GF-D8 (cell line): ENCODE results near the gene VEGFA.

Experiments used
- DNase-seq: peaks from one replicate; lab custom pipeline; 2025; lab: John Stamatoyannopoulos, UW

VEGFA gene

GRCh38 chr6:43759136-43759906, 10.7 kb upstream of the VEGFA start:
- DNase-seq, result no peak

DNA sequence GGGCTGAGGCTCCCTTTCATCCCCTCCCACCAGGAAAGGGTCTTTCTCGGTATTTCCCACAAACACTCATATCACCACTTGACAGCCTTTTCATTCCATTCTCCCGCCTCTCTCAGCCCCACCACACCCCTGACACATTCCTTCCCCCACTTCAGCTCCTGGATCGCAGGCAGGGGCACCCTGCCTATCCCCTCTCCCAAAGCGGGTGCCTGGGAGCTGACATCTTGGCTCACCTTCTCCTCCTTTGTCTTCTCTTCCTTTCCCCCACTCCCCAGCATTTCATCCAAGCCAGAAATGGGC, 10.2 kb upstream of the VEGFA start:
- no peak for DNase-seq

GRCh38 chr6:43760210-43761168, 9.5 kb upstream of the VEGFA start:
- no peak for DNase-seq

- no peak for DNase-seq
Measured at GRCh38 chr6:43761666-43762409, 8.2 kb upstream of the VEGFA start.

- no peak for DNase-seq
Measured at GRCh38 chr6:43762410-43762768, 7.6 kb upstream of the VEGFA start.

DNA sequence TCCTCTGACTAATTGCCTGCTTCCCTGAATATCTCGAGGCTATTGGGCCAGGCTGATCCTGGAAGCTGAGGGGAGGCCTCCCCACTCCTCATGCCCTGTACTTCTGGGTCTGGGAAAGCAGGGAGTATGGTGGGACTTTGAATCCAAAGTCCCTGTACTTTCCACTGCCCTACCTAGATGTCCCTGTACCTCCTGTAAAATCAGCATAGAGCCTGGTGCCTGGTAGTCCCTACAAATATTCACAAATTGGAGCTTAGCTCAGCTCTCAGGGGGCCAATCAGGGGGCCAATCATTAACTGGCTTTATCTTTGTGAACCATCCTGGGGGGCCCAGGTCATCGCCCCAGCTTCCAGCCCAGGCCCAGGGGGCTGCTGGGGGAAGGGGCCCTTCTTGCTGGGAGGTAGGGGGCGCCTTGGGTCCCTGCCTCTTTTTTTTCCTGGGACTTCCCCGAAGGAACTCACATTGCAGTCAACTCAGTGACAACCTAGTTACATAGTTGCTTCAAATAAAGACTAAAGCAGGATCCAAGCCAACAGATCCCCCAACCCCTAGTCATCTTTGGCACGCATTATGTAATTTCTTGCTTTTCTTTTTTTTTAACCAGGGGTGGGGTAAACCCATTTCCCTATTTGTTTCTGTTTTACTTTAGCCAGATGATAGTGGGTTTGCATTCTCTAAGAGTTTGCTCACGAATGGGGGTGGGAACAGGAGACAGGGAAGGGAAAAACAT, 6.9 kb upstream of the VEGFA start:
- DNase-seq, result no peak

DNA sequence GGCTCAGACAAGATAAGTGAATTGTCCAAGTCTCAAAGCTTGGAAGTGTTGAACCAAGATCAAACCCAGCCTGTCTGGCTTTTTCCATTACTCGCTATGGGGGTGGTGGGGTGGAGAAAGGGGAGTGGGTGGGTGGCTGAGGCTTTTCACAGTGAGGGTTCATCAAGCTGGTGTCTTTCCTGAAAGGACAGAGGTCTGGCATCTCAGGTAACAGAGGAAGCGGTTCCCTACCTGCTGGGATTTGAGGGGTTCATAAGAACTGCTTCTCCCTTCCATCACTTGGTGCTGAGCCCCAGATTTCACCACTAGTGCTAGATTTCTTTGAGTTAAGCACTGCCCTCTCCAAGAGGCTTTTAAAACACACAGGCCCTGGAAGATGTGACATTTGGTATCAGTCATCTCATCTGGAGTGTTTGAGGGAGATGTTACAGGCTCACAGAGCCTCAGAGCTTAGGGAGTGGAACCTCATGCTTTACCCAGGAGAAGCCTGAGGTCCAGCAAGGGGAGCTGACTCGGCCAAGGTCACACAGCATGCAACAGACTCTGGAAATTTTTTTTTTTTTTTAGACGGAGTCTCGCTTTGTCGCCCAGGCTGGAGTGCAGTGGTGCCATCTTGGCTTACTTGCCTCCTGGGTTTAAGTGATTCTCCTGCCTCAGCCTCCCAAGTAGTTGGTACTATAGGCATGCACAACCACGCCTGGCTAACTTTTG, 6.0 kb upstream of the VEGFA start:
- no peak for DNase-seq

GRCh38 chr6:43764772-43765171, 5.2 kb upstream of the VEGFA start:
- no peak for DNase-seq

GRCh38 chr6:43765776-43766499, 4.1 kb upstream of the VEGFA start:
- DNase-seq, result no peak

GRCh38 chr6:43766500-43766853, 3.5 kb upstream of the VEGFA start:
- no peak for DNase-seq

DNA sequence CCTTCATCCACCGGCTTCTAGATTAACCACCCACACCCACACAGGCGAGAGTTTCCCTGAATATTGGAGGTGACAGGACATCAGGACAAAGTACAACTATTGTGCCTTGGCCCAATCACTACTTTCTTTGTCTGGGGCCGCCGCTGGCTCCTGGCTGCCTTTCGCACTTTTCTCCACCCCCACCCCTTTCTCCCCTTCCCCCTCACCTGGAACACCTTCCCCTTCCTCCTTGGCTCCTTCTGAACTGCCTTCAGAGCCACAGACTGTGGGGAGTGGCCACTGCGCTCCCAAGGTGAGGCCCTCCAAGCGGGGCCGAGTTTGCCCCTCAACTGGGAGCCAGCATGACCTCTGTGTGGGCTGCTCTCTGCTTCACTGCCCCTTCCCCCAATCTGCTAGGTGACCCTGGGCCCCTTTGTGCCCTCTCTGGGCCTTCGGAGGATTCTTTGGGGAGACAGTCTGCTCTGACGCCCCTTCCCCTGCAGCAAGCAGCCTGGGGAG, 3.0 kb upstream of the VEGFA start:
- no peak for DNase-seq

DNA sequence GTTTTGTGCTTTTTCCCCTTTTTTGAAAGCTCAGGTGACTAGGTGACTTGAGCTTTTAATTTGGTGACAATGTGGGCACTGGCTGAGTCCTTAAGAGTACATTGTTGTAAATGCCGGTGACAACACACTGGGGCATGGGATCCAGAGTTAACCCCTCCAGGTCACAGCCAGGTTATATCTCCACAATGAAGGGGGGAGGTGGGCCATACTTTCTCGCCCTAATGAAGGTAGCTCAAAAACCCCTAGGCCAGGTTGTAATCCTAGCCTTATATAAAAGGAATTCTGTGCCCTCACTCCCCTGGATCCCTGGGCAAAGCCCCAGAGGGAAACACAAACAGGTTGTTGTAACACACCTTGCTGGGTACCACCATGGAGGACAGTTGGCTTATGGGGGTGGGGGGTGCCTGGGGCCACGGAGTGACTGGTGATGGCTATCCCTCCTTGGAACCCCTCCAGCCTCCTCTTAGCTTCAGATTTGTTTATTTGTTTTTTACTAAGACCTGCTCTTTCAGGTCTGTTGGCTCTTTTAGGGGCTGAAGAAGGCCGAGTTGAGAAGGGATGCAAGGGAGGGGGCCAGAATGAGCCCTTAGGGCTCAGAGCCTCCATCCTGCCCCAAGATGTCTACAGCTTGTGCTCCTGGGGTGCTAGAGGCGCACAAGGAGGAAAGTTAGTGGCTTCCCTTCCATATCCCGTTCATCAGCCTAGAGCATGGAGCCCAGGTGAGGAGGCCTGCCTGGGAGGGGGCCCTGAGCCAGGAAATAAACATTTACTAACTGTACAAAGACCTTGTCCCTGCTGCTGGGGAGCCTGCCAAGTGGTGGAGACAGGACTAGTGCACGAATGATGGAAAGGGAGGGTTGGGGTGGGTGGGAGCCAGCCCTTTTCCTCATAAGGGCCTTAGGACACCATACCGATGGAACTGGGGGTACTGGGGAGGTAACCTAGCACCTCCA, 2.2 kb upstream of the VEGFA start:
- DNase-seq, result no peak

DNA sequence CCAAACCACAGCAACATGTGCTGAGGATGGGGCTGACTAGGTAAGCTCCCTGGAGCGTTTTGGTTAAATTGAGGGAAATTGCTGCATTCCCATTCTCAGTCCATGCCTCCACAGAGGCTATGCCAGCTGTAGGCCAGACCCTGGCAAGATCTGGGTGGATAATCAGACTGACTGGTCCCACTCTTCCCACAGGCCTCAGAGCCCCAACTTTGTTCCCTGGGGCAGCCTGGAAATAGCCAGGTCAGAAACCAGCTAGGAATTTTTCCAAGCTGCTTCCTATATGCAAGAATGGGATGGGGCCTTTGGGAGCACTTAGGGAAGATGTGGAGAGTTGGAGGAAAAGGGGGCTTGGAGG, 1.5 kb upstream of the VEGFA start:
- no peak for DNase-seq

GRCh38 chr6:43768983-43769525, 957 bp upstream of the VEGFA start:
- no peak for DNase-seq

DNA sequence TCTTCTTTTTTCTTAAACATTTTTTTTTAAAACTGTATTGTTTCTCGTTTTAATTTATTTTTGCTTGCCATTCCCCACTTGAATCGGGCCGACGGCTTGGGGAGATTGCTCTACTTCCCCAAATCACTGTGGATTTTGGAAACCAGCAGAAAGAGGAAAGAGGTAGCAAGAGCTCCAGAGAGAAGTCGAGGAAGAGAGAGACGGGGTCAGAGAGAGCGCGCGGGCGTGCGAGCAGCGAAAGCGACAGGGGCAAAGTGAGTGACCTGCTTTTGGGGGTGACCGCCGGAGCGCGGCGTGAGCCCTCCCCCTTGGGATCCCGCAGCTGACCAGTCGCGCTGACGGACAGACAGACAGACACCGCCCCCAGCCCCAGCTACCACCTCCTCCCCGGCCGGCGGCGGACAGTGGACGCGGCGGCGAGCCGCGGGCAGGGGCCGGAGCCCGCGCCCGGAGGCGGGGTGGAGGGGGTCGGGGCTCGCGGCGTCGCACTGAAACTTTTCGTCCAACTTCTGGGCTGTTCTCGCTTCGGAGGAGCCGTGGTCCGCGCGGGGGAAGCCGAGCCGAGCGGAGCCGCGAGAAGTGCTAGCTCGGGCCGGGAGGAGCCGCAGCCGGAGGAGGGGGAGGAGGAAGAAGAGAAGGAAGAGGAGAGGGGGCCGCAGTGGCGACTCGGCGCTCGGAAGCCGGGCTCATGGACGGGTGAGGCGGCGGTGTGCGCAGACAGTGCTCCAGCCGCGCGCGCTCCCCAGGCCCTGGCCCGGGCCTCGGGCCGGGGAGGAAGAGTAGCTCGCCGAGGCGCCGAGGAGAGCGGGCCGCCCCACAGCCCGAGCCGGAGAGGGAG, 580 bp downstream of the VEGFA start:
- peak; percentile 42 for DNase-seq

DNA sequence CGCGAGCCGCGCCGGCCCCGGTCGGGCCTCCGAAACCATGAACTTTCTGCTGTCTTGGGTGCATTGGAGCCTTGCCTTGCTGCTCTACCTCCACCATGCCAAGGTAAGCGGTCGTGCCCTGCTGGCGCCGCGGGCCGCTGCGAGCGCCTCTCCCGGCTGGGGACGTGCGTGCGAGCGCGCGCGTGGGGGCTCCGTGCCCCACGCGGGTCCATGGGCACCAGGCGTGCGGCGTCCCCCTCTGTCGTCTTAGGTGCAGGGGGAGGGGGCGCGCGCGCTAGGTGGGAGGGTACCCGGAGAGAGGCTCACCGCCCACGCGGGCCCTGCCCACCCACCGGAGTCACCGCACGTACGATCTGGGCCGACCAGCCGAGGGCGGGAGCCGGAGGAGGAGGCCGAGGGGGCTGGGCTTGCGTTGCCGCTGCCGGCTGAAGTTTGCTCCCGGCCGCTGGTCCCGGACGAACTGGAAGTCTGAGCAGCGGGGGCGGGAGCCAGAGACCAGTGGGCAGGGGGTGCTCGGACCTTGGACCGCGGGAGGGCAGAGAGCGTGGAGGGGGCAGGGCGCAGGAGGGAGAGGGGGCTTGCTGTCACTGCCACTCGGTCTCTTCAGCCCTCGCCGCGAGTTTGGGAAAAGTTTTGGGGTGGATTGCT, 1.3 kb downstream of the VEGFA start:
- no peak for DNase-seq

DNA sequence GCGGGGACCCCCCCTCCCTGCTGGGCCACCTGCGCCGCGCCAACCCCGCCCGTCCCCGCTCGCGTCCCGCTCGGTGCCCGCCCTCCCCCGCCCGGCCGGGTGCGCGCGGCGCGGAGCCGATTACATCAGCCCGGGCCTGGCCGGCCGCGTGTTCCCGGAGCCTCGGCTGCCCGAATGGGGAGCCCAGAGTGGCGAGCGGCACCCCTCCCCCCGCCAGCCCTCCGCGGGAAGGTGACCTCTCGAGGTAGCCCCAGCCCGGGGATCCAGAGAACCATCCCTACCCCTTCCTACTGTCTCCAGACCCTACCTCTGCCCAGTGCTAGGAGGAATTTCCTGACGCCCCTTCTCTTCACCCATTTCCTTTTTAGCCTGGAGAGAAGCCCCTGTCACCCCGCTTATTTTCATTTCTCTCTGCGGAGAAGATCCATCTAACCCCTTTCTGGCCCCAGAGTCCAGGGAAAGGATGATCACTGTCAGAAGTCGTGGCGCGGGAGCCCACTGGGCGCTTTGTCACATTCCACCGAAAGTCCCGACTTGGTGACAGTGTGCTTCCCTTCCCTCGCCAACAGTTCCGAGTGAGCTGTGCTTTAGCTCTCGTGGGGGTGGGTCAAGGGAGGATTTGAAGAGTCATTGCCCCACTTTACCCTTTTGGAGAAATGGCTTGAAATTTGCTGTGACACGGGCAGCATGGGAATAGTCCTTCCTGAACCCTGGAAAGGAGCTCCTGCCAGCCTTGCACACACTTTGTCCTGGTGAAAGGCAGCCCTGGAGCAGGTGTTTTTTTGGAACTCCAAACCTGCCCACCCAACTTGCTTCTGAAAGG, 2.1 kb downstream of the VEGFA start:
- DNase-seq, result no peak
